Measurements from ENCODE around the gene GNPTAB. TPM values are rescaled to one million over a fixed set of nuclear protein-coding genes. Genes with fewer than 3 reads are reported as not detected.

Gene GNPTAB
- total and polyA plus RNA-seq, 2 of the 8 experiments (the other 6 are each of a cell fraction or from before 2014, with no cell fraction given), result 21.5 to 51.3 TPM

GRCh38 chr12:101733166-101733565, 97.6 kb downstream of the GNPTAB start:
- Histone ChIP-seq H3K4me3 (ENCODE audit: extremely low read depth in 1 of 4, insufficient read depth in 2 of 4, low read depth in 3 of 4, low read length in 4 of 4) (no peak overlapping the region), H2BK12ac (ENCODE audit: low read depth, low read length) (no peak overlapping the region), H3K79me1 (ENCODE audit: low read depth, low read length) (no peaks in the 10 kb centered on the region), H2BK120ac (replicated peaks; ENCODE audit: low read depth, low read length) (no peak overlapping the region), H4K5ac (ENCODE audit: insufficient read length, low read depth, low read length) (no peak overlapping the region), H3K9me3 (ENCODE audit: insufficient read depth in 2 of 2, low read depth in 1 of 2, low read length in 1 of 2) (no peaks in the 10 kb centered on the region), H2AK5ac (ENCODE audit: low read depth, low read length) (no peak overlapping the region), H3K14ac (ENCODE audit: insufficient read length) (no peak overlapping the region), H4K91ac (replicated peaks; ENCODE audit: insufficient read length, low read length) (no peak overlapping the region), H2BK5ac (ENCODE audit: low read depth, low read length) (no peak overlapping the region), H2BK15ac (ENCODE audit: low read length) (no peak overlapping the region), H3K4me2 (ENCODE audit: insufficient read depth in 1 of 2, low read depth in 2 of 2, low read length in 2 of 2) (no peak overlapping the region), H3K23me2 (ENCODE audit: low read depth, low read length) (no peaks in the 10 kb centered on the region), H2AFZ (ENCODE audit: low read length) (no peak overlapping the region), H3K27ac (ENCODE audit: low read depth, low read length) (no peak overlapping the region), H3K4me1 (replicated peaks in 1 of 4; ENCODE audit: control insufficient read depth in 3 of 4, insufficient read depth in 4 of 4, low read length in 3 of 4) (no peaks in the 10 kb centered on the region), H3K23ac (ENCODE audit: insufficient read length) (no peak overlapping the region), H3K18ac (ENCODE audit: extremely low read depth, low read length) (no peak overlapping the region), H4K8ac (ENCODE audit: extremely low read depth, insufficient read depth, low read length) (no peak overlapping the region), H2BK20ac (ENCODE audit: low read length) (no peak overlapping the region), H3K79me2 (ENCODE audit: control insufficient read depth in 1 of 2, insufficient read depth in 2 of 2, low read length in 2 of 2) (no peaks in the 10 kb centered on the region), H3K36me3 (ENCODE audit: control insufficient read depth in 2 of 4, insufficient read depth in 4 of 4, low read length in 3 of 4) (no peaks in the 10 kb centered on the region; a peak in 1 of 8 replicates), H3K4ac (replicated peaks; ENCODE audit: insufficient read length, low read depth, low read length) (no peak overlapping the region), H3K27me3 (replicated peaks in 1 of 4; ENCODE audit: control insufficient read depth in 3 of 4, extremely low read depth in 1 of 4, insufficient read depth in 3 of 4, low read length in 3 of 4) (no peaks in the 10 kb centered on the region), H3K9ac (replicated peaks in 1 of 4; ENCODE audit: extremely low read depth in 1 of 4, low read depth in 3 of 4, low read length in 3 of 4) (no peak overlapping the region), H4K20me1 (replicated peaks in 1 of 2; ENCODE audit: control insufficient read depth in 1 of 2, insufficient read depth in 2 of 2, low read length in 2 of 2) (no peaks in the 10 kb centered on the region), H3K56ac (replicated peaks; ENCODE audit: insufficient read length, low read depth, low read length) (no peak overlapping the region)
- ChIA-PET CTCF (ENCODE audit: partially characterized antibody) (interaction anchor here (1.0 kb wide), 1 partner anchor 184 kb away, joined by 3 read pairs; no protein-coding TSS in a partner anchor), POLR2A (ENCODE audit: partially characterized antibody) (no interaction called here)
- 85% methylated on average over 2 of the region's 2 CpGs; no CpG with 5 or more reads in 1 of the 2 experiments for WGBS, 2 experiments (ENCODE audit: extremely low coverage in 1 of 2, insufficient coverage in 1 of 2, insufficient read length in 1 of 2, insufficient replicate concordance in 2 of 2, low coverage in 1 of 2, low lambda C conversion rate in 2 of 2, missing lambda C conversion rate in 1 of 2)
- no peak for DNase-seq (ENCODE audit: low read depth in 1 of 2, low spot score in 2 of 2)
- FAIRE-seq, result no peak
- TF ChIP-seq TBP (IDR thresholded peaks at IDR 0.05; ENCODE audit: low read depth, low read length) (no peak), NRF1 (IDR thresholded peaks at IDR 0.05; ENCODE audit: low read depth, low read length) (no peak), RXRA (IDR thresholded peaks at IDR 0.05; ENCODE audit: insufficient read depth, low read depth, low read length) (no peak), ASH2L (IDR thresholded peaks at IDR 0.05; ENCODE audit: low read length) (no peak), CBX8 (IDR thresholded peaks at IDR 0.05; ENCODE audit: borderline replicate concordance, low read depth, low read length) (no peak), CHD1 (IDR thresholded peaks at IDR 0.05; ENCODE audit: low read depth, low read length) (no peak), KDM1A (IDR thresholded peaks at IDR 0.05; ENCODE audit: borderline replicate concordance, low read length) (no peak), RFX5 (IDR thresholded peaks at IDR 0.05; ENCODE audit: borderline replicate concordance, low read depth, low read length) (no peak), JUN (IDR thresholded peaks at IDR 0.05; ENCODE audit: low read depth, low read length) (no peak), TEAD4 (IDR thresholded peaks at IDR 0.05; ENCODE audit: low read depth, low read length) (no peak), EP300 (IDR thresholded peaks at IDR 0.05; ENCODE audit: borderline replicate concordance in 1 of 2, low read depth in 2 of 2, low read length in 2 of 2) (no peak), RAD21 (IDR thresholded peaks at IDR 0.05 in 1 of 2, conservative IDR thresholded peaks at IDR 0.05 in 1 of 2; ENCODE audit: low read depth in 2 of 2, low read length in 2 of 2) (no peak), GABPA (IDR thresholded peaks at IDR 0.05; ENCODE audit: borderline replicate concordance, insufficient read depth, low read length) (no peak), EZH2 (IDR thresholded peaks at IDR 0.05; ENCODE audit: low read depth, low read length, severe bottlenecking) (no peak), KDM5A (IDR thresholded peaks at IDR 0.05; ENCODE audit: low read length) (no peak)
